Activated CD8-positive, alpha-beta memory T cell treated with anti-CD3 and anti-CD28 coated beads, Interleukin-2, amount 50 U/mL, for 24 hours (primary cell): Measurements from ENCODE around the gene PPP4C.
"Not testable (repeated sequence)": the region's sequence is repeated elsewhere in the genome, so short reads cannot be mapped to it uniquely, and the experiment has no call there.

Experiments used
- DNase-seq: peaks from one replicate; pipeline ENCODE4 v3.0.0-alpha.2; 2020; ENCODE audit errors: extremely low read depth

PPP4C gene

DNA sequence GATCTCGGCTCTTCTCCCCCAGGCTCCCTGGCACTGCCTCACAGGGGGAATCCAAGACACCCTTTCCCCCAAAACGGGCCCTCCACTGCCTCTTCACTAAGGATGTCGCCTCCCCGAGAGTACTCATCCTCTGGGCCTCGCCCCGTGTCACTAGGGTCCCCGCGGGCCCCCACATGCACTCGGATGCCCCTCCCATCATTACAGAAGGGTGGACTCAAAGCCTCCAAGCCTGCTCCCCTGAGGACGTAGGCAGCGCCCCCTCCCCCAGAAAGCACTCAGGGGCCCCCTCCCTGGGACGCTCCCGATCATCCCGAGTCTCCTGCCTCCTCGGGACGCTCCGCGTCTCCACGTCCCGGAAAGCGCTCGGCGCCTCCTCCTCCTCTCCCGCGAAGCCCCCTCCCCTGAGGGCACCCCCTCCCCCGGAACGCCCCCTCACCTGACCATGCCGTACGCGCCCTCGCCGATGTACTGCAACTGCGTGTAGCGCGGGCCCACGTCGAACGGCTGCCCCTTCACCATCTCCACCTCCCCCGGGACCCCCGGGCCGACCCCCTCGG, 46.9 kb downstream of the PPP4C start:
- no peak for DNase-seq

DNA sequence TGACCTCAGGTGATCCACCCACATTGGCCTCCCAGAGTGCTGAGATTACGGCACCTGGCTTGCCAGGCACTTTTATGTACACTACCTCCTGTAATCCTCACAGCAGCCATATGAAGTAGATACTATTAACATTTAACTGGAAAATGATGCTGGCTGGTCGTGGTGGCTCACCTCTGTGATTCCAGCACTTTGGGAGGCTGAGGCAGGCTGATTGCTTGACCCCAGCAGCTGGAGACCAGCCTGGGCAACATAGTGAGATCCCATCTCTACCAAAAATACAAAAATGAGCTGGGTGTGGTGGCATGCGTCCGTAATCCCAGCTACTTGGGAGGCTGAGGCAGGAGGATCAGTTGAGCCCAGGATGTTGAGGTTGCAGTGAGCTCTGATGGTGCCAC, 49.2 kb downstream of the PPP4C start:
- no peak for DNase-seq

GRCh38 chr16:30125690-30126089, 49.9 kb downstream of the PPP4C start:
- not testable (repeated sequence) for DNase-seq

DNA sequence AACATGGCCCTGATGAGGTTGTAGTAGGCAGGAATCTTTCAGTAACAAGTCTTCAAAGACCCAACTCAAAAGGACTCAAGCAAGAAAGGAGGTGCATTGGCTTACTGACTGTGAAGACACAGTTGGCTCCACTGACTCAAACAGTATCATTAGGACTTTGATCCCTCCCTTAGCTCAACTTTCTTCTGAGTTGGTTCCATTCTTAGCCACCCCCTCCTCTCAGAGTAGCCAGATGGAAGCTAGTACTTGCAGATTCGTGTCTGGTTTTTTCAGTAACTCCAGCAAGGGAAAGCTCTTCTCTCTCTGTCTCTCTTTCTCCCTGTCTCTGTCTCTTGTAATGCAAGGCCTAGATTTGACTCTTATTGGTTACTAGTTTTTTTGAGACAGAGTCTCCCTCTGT, 52.2 kb downstream of the PPP4C start:
- no peak for DNase-seq

DNA sequence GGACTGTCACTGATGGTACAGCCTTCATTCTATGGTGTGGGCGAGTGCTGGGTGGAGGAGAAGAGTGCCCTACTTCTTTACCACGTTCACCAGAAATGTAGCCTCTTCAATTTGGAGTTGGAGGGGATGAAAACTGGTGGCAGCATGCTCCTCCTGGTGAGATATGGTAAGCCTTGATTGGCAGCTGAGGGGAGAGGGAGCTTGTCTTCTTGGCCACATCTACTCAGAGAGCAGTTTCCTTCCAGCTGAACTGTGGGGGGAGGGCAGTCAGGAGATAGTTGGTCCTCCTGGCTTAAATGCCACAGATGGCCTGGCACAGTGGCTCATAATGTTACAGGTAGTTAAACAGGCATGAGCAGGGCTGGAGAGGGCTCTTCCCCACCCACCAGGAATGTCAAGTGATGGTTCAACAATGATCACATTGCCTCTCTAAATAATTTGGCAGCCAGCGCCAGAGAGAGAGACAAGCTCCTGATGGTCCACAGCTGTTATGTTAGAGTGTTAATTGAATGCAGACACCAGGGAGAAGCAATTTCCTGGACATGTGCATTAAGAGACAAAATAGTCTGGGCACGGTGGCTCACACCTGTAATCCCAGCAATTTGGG, 56.2 kb downstream of the PPP4C start:
- DNase-seq, result no peak

DNA sequence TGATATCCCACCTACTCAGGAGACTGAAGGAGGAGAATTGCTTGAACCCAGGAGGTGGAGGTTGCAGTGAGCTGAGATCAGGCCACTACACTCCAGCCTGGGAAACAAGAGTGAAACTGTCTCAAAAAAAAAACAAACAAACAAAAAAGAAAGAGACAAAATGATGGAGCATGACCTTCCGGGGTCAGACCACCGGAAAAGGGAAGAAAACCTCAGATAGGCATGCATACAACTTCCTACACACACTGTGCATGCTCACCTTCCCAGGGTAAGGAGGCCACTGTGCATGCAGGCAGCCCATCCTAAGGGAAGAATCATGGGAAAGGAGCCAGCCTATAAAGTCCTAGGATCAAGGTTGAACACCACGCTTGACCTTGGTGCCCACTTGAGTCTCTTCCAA, 56.8 kb downstream of the PPP4C start:
- no peak for DNase-seq
